Activated CD4-positive, alpha-beta T cell treated with anti-CD3 and anti-CD28 coated beads, Interleukin-2, Interleukin-4, amounts not matched to agents 100 ng/mL and 50 ng/mL, durations not matched to agents 16 hours and 8 hours (primary cell): ENCODE results near the gene C20orf204.

Experiments used
- DNase-seq: peaks from one replicate; pipeline ENCODE4 v3.0.0-alpha.2; 2020; ENCODE audit warnings: low spot score

Gene C20orf204

DNA sequence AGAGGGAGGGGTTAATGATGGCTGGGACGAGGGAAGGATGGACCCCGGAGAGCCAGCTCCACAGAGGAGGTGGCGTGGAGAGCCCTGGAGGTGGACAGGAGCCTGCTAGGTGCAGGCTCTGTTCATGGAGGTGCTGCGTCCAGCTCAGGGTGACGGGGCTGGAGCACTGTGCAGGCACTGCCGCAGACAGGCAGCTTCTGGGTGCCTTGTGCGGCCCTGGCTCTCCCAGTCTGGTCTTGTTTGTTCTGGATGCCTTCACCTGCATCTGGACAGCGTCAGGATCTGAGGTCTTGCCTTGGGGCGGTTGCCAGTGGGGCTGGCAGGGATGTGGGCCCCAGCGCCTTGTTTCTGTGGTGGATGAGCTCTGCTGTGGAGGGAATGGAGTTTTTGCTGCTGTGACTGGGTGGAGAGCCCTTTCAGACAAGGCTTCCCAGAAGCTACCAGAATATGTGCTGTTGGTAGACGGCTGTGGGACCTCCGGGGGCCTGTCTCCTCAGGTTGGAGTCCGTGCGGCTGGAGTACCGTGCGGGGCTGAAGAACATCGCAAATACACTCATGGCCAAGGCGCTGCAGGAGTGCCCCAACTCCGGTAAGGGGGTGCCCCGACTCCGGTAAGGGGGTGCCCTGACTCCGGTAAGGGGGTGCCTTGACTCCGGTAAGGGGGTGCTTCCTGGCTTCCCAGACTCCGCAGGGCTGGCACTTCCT, 7.8 kb upstream of the C20orf204 start:
- DNase-seq, result no peak

DNA sequence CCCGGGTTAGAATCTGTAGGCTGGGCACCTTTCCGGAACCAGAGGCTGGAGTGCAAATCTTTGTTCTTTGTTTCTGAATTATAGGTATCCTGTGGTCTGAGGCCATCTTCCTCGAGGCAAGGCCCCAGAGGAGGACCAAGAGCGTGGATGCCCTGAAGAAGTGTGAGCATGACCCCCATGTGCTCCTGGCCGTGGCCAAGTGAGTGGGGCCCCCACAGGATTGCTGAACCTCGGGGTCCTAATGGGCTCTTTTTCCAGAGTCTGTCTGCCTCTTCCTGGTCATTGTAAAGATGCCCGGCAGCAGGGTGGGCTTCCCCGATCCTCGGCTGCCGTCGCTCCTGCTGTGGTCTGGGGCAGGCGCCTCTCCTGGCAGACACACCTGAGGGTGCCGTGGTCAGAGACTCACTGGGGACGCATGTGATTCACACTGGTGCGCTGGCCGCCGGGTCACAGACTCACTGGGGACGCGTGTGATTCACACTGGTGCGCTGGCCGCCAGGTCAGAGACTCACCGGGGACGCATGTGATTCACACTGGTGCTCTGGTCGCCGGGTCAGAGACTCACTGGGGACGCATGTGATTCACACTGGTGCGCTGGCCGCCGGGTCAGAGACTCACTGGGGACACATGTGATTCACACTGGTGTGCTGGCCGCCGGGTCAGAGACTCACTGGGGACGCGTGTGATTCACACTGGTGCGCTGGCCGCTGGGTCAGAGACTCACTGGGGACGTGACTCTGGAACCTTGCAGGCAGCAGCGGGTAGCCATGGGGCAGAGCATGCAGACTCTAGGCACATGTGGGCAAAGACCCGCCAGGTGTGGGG, 6.5 kb upstream of the C20orf204 start:
- DNase-seq, result no peak

DNA sequence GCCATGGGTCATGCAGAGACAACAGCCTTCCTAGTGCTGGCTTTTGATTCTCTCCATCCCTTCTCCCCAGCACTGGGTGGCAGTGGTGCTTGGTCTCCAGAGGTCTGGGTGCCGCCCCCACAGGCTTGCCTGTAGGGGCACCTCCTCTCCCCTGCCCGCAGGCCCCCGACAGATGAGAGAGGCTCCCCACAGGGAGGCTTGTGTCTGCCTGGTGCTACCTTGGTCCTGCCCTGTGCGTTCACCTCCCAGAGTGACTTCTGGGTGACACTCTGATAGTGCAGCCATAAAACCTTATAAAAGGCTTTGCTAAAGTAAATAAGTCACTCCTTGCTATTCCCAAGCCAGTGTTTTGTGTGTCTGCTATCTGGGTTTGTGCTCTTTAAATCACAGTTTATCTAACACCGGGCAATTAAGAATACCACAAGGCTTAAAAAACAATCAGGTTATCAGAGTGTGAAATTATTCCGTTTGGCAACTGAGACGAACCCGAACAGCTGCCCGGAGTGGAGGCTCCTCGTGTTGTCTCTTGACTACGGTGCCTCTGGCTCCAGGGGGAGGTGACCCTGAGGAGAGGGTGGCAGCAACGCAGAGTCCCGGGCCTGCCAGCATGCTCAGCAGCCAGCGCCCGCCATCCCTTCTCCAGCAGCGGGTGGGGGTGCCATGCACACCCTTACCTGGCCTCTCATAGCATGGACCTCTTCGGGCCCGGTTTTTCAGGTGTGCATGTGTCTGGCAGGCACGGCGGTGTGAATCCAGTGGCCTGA, 5.4 kb upstream of the C20orf204 start:
- no peak for DNase-seq

DNA sequence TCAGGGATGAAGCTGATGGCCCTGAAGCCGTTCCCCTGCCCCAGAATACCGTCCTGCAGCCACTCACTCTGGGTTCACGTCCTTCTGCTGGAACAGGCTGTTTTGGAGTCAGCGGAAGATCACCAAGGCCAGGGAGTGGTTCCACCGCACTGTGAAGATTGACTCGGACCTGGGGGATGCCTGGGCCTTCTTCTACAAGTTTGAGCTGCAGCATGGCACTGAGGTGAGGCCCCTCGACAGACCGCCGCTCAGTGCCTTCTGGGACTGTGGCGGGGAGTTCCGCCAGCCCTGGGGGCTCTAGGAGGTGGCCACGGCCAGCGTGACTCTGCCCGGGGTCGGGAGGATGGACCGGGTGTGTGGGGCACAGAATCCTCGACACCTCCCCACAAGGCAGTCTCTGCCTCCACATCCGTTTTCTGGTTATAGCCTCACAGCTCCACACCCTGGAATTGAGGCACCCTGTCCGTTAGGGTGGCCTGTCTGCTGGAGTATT, 4.1 kb upstream of the C20orf204 start:
- DNase-seq, result no peak

DNA sequence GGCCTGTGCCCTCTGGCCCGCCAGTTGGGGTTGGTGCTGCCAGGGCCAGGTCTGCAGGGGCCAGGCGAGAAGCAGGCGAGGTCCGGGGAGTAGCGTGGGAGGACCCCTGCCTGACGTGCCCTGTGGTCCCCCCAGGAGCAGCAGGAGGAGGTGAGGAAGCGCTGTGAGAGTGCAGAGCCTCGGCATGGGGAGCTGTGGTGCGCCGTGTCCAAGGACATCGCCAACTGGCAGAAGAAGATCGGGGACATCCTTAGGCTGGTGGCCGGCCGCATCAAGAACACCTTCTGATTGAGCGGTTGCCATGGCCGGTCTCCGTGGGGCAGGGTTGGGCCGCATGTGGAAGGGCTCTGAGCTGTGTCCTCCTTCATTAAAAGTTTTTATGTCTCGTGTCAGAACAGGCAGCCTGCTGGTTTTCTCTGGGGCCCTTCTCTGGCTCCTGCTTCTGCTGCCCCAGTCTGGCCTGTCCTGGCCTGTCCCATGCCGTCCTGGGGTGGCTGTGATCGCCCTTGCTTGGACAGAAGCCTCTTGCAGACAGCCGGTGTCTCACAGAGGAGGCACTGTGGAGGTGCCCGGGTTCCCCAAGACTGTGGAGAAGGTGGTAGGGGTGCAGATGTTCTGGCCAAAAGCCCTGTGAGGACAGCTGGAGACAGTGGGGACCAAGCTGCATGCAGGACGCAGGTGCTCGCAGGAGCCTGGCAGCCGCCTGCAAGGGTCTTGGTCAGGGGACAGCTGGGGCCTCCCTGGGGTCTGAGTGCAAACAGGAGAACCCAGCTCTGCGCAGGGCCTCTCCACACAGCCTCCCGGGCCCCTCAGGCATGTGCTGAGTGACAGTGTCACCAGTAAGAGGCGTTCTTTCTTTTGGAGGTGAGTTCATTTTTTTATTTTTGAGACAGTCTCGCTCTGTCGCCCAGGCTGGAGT, 3.0 kb upstream of the C20orf204 start:
- no peak for DNase-seq

DNA sequence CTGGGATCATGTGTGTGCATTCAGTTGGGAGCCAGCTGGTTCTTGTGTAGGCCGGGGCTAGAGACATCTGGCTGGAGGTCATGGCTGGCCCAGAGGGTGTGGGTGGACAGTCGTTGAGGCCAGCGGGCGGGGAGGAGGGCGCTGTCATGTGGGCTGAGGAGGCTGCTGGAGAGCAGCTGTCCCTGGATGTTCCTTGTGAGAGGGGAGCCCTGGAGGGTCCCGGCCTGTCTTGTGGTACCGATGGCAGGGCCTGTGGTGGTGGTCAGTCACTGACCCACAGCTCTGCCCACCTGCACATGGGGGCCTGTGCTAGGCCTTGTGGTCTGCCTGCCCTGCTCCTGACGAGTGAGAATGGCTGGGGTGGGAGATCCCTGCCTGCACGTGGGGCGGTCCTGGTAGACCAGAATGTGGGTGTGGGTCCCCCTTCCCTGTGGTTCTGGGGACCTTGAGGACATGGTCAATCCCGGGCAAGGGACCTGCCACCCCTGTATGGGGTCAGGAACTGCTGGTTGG, 1.9 kb upstream of the C20orf204 start:
- DNase-seq, result no peak

DNA sequence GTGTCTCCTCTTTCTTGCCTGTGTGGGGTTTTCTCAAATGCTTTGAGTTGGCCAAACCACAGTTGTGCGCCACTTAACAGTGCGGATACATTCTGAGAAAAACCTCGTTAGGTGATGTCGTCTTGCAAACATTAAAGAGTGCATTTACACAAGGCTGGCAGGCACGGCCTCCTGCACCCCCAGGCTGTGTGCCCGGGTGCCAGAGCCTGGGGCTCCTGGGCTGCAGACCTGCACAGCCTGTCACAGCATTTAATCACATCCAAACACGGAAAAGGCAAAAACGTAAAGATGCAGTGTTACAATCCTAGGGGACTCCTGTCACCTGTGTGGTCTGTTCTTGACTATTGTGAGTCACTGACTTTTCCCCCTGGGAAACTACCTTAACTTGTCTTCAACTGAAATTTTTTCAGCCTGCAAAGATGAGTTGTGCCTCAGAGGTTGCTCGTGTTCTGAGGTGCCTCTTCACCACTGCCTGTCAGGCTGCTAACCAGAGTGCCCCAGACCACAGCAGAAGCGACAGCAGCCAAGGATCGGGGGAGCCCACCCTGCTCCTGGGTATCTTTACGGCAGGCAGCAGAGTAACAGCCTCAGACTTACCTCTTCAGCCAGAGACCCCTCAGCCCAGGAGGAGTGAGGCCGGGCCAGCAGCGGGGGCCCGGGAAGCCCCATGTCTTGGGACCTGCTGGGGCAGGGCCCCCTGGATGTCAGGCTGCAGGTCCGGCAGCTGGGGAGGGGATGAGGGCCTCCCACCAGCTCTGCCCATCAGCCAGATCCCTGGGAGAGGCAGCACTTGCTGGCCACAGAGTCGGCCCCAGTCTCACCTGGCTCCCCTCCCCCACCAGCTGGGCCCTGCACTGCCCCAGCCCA, 683 bp upstream of the C20orf204 start:
- DNase-seq, result peak; percentile 74

DNA sequence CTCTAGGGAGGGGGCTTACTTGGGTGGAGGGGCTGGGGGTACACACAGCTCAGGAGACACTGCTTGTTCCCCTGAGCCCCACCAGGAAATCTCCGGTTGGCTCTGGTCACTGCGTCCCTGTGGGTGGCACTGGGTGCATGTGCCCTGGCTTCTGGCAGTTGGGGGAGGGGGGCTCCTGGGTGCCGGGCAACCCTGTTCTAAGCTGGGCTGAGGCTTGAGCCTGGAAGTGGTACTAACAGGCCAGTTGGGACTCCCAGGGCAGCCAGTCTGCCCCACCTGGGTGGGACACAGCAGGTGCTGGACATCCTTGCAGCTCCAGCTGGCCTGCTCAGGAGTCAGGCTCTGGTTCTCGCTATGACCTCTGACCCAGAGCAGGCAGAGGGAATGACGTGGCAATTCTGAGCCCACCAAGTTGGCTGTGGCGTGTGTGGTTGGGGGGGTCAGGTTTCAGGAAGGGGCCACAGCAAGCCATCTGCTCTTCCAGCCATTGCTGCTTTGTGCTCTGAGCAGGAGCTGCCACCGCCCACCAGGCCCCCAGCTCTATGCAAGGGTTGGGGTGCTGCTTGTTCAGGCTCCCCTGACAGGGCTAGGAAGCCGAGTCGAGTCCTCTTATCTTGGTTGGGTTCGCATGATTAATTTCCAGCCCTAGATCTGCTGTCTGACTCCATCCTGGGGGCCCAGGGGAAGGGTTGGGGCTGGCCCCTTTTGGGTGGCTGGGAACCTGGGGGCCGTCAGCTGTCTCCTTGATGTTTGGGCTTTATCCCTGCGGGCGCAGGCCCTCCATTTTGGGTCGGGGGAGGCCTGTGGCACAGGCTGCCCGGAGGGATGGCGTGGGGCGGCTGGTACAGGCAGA, 590 bp downstream of the C20orf204 start:
- no peak for DNase-seq

DNA sequence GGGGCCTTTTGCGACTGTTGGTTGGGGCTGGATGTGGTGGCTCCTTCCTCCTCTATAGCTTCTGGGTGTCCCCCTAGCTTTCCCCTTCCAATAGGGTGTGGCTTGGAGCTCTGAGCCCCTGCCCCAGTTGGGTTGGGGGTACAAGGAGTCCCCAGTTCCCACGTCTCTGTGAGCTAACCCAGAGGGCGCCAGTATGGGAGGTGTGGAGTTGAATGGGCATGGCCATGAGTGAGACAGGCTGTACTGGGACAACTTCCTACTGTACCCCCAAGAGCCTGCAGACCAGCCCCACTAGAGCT, 1.2 kb downstream of the C20orf204 start:
- no peak for DNase-seq

DNA sequence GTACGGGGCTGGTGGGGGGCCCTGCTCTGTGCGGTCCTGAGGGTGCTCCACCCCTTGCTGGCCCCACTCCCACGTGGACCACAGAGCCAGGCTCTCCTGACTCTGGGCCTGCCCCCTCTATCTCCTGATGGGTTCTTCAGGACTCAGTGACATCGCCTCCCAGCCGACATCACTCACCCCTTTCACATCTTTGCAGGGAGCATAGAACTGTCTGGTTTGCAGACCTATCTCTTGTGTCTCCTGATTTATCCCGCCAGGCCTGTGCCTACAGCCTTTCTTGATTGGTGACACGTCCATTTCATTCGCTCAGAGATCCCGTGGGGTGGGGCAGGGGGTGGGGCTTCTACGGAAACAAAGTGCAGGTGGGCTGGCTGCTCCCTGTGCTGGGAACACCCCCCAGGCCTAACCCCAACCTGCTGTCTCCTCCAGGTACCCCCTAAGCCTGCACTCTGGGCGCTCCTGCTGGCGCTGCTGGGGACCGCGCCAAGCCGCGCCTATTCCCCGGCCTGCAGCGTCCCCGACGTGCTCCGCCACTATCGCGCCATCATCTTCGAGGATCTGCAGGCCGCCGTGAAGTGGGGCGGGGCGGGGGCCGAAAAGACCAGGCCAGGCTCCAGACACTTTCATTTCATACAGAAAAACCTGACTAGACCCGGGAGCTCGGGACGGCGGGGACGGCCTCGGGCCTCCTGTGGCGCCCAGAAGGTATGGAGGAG, 1.7 kb downstream of the C20orf204 start:
- DNase-seq, result no peak

DNA sequence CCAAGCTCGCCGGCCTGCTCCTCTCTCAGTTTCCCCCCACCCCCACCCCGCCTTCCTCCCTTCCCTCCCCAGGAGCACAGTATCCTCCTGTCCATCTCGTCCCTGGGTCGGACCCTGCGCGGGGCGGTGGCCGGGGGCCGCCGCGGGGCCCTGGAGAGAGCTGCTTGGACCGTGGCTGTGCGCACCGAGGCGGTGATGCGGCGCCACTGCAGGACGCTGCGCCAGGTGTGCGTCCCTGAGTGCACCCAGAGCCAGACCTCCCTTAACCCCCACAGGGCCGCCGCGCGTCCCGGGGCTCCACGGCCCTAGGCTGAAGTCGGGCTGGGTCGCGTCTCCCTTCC, 2.2 kb downstream of the C20orf204 start:
- DNase-seq, result no peak

DNA sequence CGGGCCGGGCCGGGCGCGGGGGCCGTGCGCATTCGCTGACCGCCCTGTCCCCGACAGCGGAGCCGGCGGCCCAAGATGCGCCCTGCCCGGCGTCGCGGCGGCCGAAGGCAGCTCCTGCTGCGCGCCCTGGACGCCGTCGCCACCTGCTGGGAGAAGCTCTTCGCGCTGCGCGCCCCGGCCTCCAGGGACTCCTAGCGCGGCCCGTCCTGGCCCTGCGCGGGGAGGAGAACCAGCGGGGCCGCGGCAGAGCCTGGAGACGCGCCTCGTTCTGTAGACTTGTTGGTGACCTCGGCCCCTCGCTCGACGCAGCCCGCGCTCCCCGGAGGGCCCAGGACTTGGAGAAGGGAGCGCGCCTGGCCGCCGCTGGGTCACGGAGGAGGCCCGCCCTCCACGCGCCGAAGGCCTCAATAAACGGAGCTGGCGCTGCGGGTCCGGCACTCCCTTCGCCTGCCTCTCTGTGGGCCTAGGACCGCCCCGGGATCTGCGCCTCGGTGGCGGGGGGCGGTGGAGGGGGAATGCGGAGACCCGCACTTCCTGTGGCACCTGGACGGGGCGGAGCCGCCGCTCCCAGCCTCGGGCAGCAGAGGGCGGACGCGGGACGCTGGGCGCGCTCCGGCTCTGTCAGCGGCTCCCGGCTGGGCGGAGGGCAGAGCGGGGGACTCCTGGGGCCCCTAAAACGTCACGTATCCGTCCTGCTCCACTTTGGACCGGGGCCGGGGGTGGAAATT, 2.7 kb downstream of the C20orf204 start:
- peak; percentile 74 for DNase-seq

DNA sequence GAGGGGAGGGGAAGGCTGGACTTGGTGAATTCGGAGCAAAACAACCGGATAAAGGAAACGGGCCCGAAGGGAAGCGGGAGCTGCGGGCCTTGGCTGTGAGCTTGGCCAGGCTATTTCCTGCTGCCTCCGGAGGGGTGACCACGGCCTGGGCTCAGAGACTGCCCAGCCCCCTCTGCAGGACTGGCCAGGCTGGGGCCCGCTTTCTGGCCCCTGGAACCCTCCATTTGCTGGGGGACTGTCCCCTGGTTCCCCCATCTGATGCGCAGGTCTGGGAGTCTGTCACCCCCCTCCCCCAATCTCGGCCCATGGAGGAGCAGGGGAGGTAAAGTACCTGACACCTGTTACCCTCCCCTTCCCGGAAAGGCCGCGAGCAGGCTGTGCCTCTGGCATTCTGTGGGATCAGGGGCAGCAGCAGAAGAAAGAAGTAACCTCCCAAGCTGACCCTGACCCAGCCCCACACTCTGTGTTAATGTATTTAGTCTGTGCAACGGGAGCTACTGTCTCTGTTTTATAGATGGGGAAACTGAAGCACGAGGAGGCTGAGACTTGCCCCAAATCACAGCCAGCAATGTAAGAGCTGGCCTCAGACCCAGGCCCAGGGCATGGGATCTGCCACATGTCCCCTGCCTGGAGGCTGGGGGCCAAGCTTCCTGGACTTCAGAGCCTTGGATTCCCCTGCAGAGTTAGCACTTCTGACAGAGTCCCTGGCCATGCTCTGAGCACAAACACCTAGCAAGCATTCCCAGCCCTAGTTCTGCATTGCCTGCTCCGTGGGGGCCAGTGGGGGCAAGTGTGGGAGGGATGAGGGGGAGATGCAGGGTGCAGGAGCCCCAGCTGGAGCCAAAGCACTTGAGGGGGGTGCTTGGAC, 3.5 kb downstream of the C20orf204 start:
- no peak for DNase-seq

DNA sequence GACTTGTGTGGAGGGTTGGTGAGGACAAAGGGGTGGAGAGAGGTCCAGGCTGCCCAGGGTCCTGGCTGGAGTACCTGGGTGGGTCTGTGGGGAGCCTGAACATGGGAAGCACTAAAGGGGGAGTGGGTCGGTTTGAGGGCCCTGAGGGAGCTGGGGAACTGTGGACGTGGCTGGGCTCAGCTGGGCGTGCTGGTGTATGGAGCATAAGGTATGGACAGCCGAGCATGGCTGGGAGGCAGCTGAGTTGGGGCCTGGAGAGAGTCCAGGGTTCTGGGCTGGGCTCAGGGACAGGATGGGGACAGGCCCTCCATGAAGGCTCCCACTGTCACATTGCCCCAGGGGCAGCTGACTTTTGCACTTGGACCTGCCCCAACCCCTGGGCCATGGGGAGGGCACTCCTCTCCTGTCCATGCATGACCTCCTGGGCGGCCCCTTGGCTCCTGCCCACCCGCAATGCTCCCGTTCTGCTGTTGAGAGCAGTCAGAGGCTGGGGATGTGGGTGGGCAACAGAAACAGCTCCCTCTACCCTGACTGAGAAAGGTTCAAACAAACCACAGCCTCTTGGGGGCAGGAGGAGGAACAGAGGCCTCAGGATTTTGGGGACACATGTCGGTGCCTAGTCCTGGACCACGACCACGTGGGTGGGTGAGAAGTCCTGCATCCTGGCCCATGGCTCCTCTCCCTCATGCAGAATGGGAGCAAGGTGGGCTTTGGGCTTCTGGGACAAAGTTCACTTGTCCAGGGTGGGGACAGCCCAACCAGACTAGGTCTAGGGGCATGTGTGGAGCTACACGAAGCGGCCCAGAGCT, 4.5 kb downstream of the C20orf204 start:
- no peak for DNase-seq

DNA sequence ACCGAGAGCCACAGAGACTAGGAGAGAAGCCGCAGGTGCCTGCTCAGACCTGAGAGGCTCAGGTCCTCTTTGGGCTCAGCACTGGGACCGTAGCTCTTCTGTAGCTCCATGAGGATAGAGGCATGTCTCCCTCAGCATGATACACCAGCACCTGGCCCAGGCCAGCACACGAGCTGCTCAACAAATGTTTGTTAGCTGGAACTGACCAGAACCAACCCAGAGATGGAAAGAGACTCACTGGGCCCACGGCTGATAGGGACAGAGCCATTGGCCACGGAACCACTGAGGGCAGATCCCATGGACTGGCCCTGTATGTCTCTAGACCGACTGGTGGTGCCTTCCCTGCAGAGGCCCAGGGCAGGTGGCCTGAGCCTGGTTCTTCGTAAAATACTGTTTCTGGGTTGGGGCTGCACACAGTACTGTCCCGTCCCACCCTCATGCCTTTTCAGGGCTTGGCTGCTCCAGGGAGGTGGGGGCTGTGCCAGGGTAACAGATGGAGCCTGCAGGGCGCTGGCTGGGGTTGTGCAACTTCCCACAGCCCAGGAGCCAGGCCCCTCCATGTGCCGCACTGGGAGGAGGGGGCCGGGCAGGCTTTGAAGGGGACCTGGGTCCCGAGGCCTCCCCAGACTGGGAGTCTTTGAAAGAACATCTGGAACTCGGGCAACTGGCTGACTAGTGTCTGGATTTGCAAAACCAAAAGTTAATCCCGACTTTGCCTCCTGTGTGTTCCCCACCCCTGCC, 5.2 kb downstream of the C20orf204 start:
- no peak for DNase-seq

DNA sequence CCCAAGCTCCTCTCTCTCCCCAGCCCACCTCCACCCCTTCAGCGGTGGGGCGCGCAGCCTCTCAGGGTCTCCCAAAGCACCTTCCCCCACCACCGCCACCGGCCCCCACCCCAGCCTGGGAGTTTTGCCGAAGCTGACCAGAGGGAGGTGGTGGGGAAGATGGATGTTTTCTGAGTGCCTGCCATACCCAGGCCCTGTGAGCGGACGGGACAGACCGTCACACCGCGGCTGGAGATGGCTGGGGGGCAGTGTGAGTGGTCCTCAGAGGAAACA, 5.7 kb downstream of the C20orf204 start:
- no peak for DNase-seq
